HEK293 (cell line): ENCODE measurements around the gene SPEM3.
A peak's percentile ranks its signal among the peaks of the same experiment; 100 is the strongest.

Experiments
- CTCF ChIA-PET: fragments of 350-600 bp; formaldehyde crosslinking; extraction: SDS; loops from one replicate; lab custom pipeline; 2021; ENCODE audit warnings: antibody characterized with exemption; lab: Yijun Ruan, JAX
- POLR2A ChIA-PET: fragments of 300-600 bp; formaldehyde crosslinking; extraction: SDS; loops from one replicate; lab custom pipeline; 2020; ENCODE audit warnings: antibody characterized with exemption, inconsistent platforms; lab: Yijun Ruan, JAX
- H3K27ac ChIP-seq: fragments of 200-500 bp; sonication (Bioruptor generic); 2 replicates; pipeline ENCODE4 v1.5.1; 2014; ENCODE audit warnings: low read depth, low read length, control low read depth, inconsistent platforms; ENCODE audit errors: extremely low read depth
- H3K36me3 ChIP-seq, 2 experiments: fragments of 200-500 bp in 1 of 2; sonication (Bioruptor generic) in 1 of 2; 1 replicate in 1 of 2; 2 replicates in 1 of 2; pipeline ENCODE4 v1.5.1; 2014 to 2017; ENCODE audit warnings: inconsistent platforms in 2 of 2, low read length in 2 of 2; ENCODE audit not compliant: control insufficient read depth in 2 of 2, insufficient read depth in 1 of 2
- H3K4me1 ChIP-seq: fragments of 200-500 bp; sonication (Bioruptor generic); 2 replicates; pipeline ENCODE4 v1.5.1; 2014; ENCODE audit warnings: mild to moderate bottlenecking, low read length, inconsistent platforms; ENCODE audit not compliant: control insufficient read depth, insufficient read depth
- H3K4me3 ChIP-seq: 2 replicates; pipeline ENCODE4 v1.5.1; 2011; ENCODE audit warnings: low read depth, mild to moderate bottlenecking, control low read depth, low read length, moderate library complexity
- H3K9me3 ChIP-seq: fragments of 200-500 bp; sonication (Bioruptor generic); 2 replicates; pipeline ENCODE4 v1.5.1; 2014; ENCODE audit warnings: low read depth, low read length, inconsistent platforms; ENCODE audit not compliant: control insufficient read depth, insufficient read depth
- EGR2 ChIP-seq: fragments of 450-650 bp; formaldehyde crosslinking; IDR thresholded peaks from 2 replicates; pipeline ENCODE4 v1.5.1; 2016; ENCODE audit warnings: low read depth, missing biosample characterization, missing genetic modification characterization
- GLIS2 ChIP-seq: fragments of 450-650 bp; formaldehyde crosslinking; IDR thresholded peaks from 2 replicates; pipeline ENCODE4 v1.5.1; 2016; ENCODE audit warnings: missing biosample characterization, missing genetic modification characterization
- HOXA7 ChIP-seq: sonication (generic); formaldehyde crosslinking; IDR thresholded peaks from 2 replicates; pipeline ENCODE4 v1.8.1; 2022; ENCODE audit warnings: missing genetic modification reagents, borderline replicate concordance
- ZBTB20 ChIP-seq: fragments of 450-650 bp; formaldehyde crosslinking; IDR thresholded peaks from 2 replicates; pipeline ENCODE4 v1.5.1; 2016; ENCODE audit warnings: missing biosample characterization, missing genetic modification characterization
- ZFHX2 ChIP-seq: fragments of 450-650 bp; formaldehyde crosslinking; conservative IDR thresholded peaks from 2 replicates; pipeline ENCODE4 v1.5.1; 2016; ENCODE audit warnings: missing biosample characterization, missing genetic modification characterization
- ZNF112 ChIP-seq: fragments of 450-650 bp; formaldehyde crosslinking; IDR thresholded peaks from 2 replicates; pipeline ENCODE4 v1.5.0; 2017; ENCODE audit warnings: missing biosample characterization, missing genetic modification characterization
- ZNF138 ChIP-seq: fragments of 450-650 bp; formaldehyde crosslinking; IDR thresholded peaks from 2 replicates; pipeline ENCODE4 v1.5.1; 2016; ENCODE audit warnings: missing biosample characterization, missing genetic modification characterization, borderline replicate concordance
- ZNF140 ChIP-seq: fragments of 450-650 bp; formaldehyde crosslinking; IDR thresholded peaks from 2 replicates; pipeline ENCODE4 v1.5.1; 2016; ENCODE audit warnings: missing biosample characterization, missing genetic modification characterization
- ZNF146 ChIP-seq: fragments of 450-650 bp; formaldehyde crosslinking; IDR thresholded peaks from 2 replicates; pipeline ENCODE4 v1.5.1; 2016; ENCODE audit warnings: missing biosample characterization, missing genetic modification characterization
- ZNF157 ChIP-seq: fragments of 450-650 bp; formaldehyde crosslinking; IDR thresholded peaks from 2 replicates; pipeline ENCODE4 v1.5.1; 2016; ENCODE audit warnings: missing biosample characterization, missing genetic modification characterization
- ZNF184 ChIP-seq: fragments of 450-650 bp; IDR thresholded peaks from 2 replicates; pipeline ENCODE4 v1.5.1; 2018; ENCODE audit warnings: missing biosample characterization, mild to moderate bottlenecking, missing genetic modification characterization
- ZNF391 ChIP-seq: fragments of 450-650 bp; formaldehyde crosslinking; IDR thresholded peaks from 2 replicates; pipeline ENCODE4 v1.5.1; 2016; ENCODE audit warnings: low read depth, missing biosample characterization, missing genetic modification characterization, borderline replicate concordance
- ZNF548 ChIP-seq: fragments of 450-650 bp; formaldehyde crosslinking; IDR thresholded peaks from 2 replicates; pipeline ENCODE4 v1.5.1; 2016; ENCODE audit warnings: missing biosample characterization, missing genetic modification characterization
- ZNF677 ChIP-seq: fragments of 450-650 bp; IDR thresholded peaks from 2 replicates; pipeline ENCODE4 v1.5.0; 2018; ENCODE audit warnings: missing biosample characterization, mild to moderate bottlenecking, missing genetic modification characterization, moderate library complexity
- ZNF692 ChIP-seq: fragments of 450-650 bp; formaldehyde crosslinking; IDR thresholded peaks from 2 replicates; pipeline ENCODE4 v1.5.1; 2016; ENCODE audit warnings: missing biosample characterization, missing genetic modification characterization
- ZNF768 ChIP-seq: fragments of 450-650 bp; formaldehyde crosslinking; IDR thresholded peaks from 2 replicates; pipeline ENCODE4 v1.5.1; 2018; ENCODE audit warnings: missing biosample characterization, mild to moderate bottlenecking, missing genetic modification characterization
- ZNF776 ChIP-seq: fragments of 450-650 bp; formaldehyde crosslinking; IDR thresholded peaks from 2 replicates; pipeline ENCODE4 v1.5.0; 2017; ENCODE audit warnings: missing biosample characterization, missing genetic modification characterization, borderline replicate concordance
- ZNF777 ChIP-seq: fragments of 450-650 bp; formaldehyde crosslinking; IDR thresholded peaks from 2 replicates; pipeline ENCODE4 v1.5.1; 2017; ENCODE audit warnings: missing biosample characterization, missing genetic modification characterization, borderline replicate concordance
- ZNF843 ChIP-seq: fragments of 450-650 bp; formaldehyde crosslinking; IDR thresholded peaks from 2 replicates; pipeline ENCODE4 v1.5.1; 2016; ENCODE audit warnings: missing biosample characterization, missing genetic modification characterization
- ZXDB ChIP-seq: fragments of 450-650 bp; formaldehyde crosslinking; IDR thresholded peaks from 2 replicates; pipeline ENCODE4 v1.5.1; 2016; ENCODE audit warnings: missing biosample characterization, missing genetic modification characterization
- TF ChIP-seq, protein P1 (sequence below): fragments of 450-650 bp; formaldehyde crosslinking; IDR thresholded peaks from 2 replicates; pipeline ENCODE4 v1.5.1; 2016; ENCODE audit warnings: missing biosample characterization, missing genetic modification characterization
- TF ChIP-seq, protein P2 (sequence below): fragments of 450-650 bp; formaldehyde crosslinking; IDR thresholded peaks from 2 replicates; pipeline ENCODE4 v1.5.1; 2016; ENCODE audit warnings: missing biosample characterization, missing genetic modification characterization
- TF ChIP-seq, protein P3 (sequence below): fragments of 450-650 bp; formaldehyde crosslinking; IDR thresholded peaks from 2 replicates; pipeline ENCODE4 v1.5.1; 2017; ENCODE audit warnings: missing biosample characterization, missing genetic modification characterization

Gene SPEM3

GRCh38 chr17:7392696-7393612 is 35.7 kb upstream of the SPEM3 start:
- Histone ChIP-seq H3K4me1 (peaks cover 3% of the 10 kb centered on the region), H3K27ac (no peak overlapping the region), H3K9me3 (no peaks in the 10 kb centered on the region), H3K36me3 (peaks cover 0 to 36% of the 10 kb centered on the region in 2 experiments; a peak in 2 of 3 replicates), H3K4me3 (no peak overlapping the region)
- CTCF ChIA-PET, result interaction anchor here (0.7 to 2.0 kb wide), 6 partner anchors 11 to 1951 kb away, joined by 3 to 5 read pairs (median 3); partner anchors contain the start of gene TMEM256
- TF ChIP-seq ZNF391 (no peak), ZFHX2 (tag by site-specific recombination) (0 out of 2 replicates have a peak, but pooled peaks have one; percentile 7), ZNF140 (tag by site-specific recombination) (no peak)
- POLR2A ChIA-PET, result interaction anchor here (0.5 to 3.4 kb wide), 6 partner anchors 7 to 437 kb away, joined by 3 to 67 read pairs (median 5); partner anchors contain the start of gene TMEM256

DNA sequence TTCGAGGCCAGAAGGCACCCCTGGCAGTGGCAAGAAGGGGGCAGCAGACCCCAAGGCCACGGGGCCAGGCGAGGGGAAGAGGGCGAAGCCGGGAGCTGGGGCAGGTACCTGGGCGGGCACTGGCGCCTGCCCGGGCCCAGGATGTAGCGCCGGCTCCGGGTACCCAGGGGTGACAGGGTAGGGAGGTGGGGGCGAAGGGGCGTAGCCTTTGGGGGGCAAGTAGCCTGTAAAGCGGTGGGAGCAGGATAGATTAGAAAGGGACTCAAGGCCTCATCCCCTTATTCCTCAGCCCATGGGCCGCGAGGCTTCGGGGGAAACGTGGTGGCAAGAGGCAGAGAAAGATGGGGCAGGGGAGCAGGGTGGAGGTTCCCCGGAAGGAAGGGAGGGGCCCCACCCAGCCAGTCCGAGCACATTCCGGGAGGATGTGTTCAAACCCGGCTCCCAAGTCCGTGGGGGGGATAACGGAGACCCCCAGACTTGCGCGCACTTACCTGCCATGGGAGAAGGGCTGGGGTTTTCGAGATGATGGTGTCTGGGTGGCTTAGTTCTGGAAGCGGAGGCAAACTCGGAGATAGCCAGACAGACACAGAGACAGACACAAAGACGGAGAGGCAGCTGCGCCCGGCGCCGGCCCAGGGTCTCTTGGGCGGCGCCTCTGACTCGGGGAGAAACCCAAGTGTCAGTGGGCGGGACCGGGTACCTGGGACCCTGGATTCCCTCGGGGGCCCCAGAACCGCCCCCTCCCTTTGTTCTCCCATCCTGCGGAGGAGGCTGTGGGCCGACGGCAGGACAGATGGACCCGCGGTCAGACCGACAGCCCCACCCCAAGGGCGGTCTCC is 34.8 kb upstream of the SPEM3 start:
- peak overlapping the region; percentile 69 for H3K4me3 ChIP-seq
- ChIA-PET CTCF (interaction anchor here (0.5 to 2.0 kb wide), 4 partner anchors 10 to 1952 kb away, joined by 3 to 4 read pairs (median 4); partner anchors contain the start of gene TMEM256), POLR2A (interaction anchor here (0.6 to 3.4 kb wide), 16 partner anchors 8 to 262 kb away, joined by 3 to 67 read pairs (median 4); partner anchors contain the start of genes NEURL4, TMEM102, TMEM256 and TMEM95)
- no peaks in the 10 kb centered on the region for H3K9me3 ChIP-seq
- H3K36me3 ChIP-seq, result peaks cover 0 to 33% of the 10 kb centered on the region in 2 experiments; a peak in 1 of 3 replicates
- H3K4me1 ChIP-seq, result peaks cover 3% of the 10 kb centered on the region
- peak overlapping the region; percentile 63; the same call in 1 of the 2 replicates for H3K27ac ChIP-seq
- TF ChIP-seq ZNF843 (tag by site-specific recombination) (no peak), ZNF184 (tag by site-specific recombination) (no peak), ZBTB20 (tag by site-specific recombination) (peak; percentile 99), ZNF776 (tag by site-specific recombination) (no peak), ZNF777 (tag by site-specific recombination) (no peak), ZNF548 (no peak), ZNF768 (tag by site-specific recombination) (no peak), ZXDB (tag by site-specific recombination) (no peak), ZNF677 (no peak), GLIS2 (tag by site-specific recombination) (0 out of 2 replicates have a peak, but pooled peaks have one; percentile 41), ZNF112 (tag by site-specific recombination) (no peak), HOXA7 (CRISPR knock-in tag) (no peak), ZNF146 (tag by site-specific recombination) (no peak), ZNF157 (no peak), EGR2 (tag by site-specific recombination) (peak; percentile 52), ZNF692 (tag by site-specific recombination) (no peak), ZNF138 (tag by site-specific recombination) (no peak)
- TF ChIP-seq, protein P1, sequence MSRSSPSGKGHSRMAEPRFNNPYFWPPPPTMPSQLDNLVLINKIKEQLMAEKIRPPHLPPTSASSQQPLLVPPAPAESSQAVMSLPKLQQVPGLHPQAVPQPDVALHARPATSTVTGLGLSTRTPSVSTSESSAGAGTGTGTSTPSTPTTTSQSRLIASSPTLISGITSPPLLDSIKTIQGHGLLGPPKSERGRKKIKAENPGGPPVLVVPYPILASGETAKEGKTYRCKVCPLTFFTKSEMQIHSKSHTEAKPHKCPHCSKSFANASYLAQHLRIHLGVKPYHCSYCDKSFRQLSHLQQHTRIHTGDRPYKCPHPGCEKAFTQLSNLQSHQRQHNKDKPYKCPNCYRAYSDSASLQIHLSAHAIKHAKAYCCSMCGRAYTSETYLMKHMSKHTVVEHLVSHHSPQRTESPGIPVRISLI (tag by site-specific recombination), result no peak
- TF ChIP-seq, protein P2, sequence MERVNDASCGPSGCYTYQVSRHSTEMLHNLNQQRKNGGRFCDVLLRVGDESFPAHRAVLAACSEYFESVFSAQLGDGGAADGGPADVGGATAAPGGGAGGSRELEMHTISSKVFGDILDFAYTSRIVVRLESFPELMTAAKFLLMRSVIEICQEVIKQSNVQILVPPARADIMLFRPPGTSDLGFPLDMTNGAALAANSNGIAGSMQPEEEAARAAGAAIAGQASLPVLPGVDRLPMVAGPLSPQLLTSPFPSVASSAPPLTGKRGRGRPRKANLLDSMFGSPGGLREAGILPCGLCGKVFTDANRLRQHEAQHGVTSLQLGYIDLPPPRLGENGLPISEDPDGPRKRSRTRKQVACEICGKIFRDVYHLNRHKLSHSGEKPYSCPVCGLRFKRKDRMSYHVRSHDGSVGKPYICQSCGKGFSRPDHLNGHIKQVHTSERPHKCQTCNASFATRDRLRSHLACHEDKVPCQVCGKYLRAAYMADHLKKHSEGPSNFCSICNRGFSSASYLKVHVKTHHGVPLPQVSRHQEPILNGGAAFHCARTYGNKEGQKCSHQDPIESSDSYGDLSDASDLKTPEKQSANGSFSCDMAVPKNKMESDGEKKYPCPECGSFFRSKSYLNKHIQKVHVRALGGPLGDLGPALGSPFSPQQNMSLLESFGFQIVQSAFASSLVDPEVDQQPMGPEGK (tag by site-specific recombination), result peak; percentile 89
- TF ChIP-seq, protein P3, sequence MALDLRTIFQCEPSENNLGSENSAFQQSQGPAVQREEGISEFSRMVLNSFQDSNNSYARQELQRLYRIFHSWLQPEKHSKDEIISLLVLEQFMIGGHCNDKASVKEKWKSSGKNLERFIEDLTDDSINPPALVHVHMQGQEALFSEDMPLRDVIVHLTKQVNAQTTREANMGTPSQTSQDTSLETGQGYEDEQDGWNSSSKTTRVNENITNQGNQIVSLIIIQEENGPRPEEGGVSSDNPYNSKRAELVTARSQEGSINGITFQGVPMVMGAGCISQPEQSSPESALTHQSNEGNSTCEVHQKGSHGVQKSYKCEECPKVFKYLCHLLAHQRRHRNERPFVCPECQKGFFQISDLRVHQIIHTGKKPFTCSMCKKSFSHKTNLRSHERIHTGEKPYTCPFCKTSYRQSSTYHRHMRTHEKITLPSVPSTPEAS (tag by site-specific recombination), result no peak
